HepG2 (cell line): Measurements from ENCODE around the gene NDRG3. TPM values are rescaled to one million over a fixed set of nuclear protein-coding genes. Genes with fewer than 3 reads are reported as not detected.

Source experiments
- EZH2 ChIP-seq: conservative IDR thresholded peaks from 2 replicates; pipeline ENCODE4 v1.6.1; 2012; ENCODE audit warnings: mild to moderate bottlenecking, low read depth, low read length, moderate library complexity
- HMG20A ChIP-seq: IDR thresholded peaks from 2 replicates; pipeline ENCODE4 v1.6.1; 2016; ENCODE audit warnings: borderline replicate concordance
- KMT2A ChIP-seq: sonication (generic); formaldehyde crosslinking; IDR thresholded peaks from 2 replicates; pipeline ENCODE4 v1.4.0; 2020; ENCODE audit warnings: missing genetic modification reagents
- MAFK ChIP-seq, 2 experiments: IDR thresholded peaks in 1 of 2; conservative IDR thresholded peaks in 1 of 2; 2 replicates each; pipeline ENCODE4 v1.6.1; 2011; ENCODE audit warnings: improper control_type of control experiment in 2 of 2, low read length in 2 of 2
- MBNL3 ChIP-seq: fragments of 250-450 bp; sonication (Bioruptor Pico); conservative IDR thresholded peaks from 2 replicates; pipeline ENCODE4 v1.8.0; 2022; ENCODE audit warnings: mild to moderate bottlenecking, inconsistent platforms
- MIER2 ChIP-seq: IDR thresholded peaks from 2 replicates; pipeline ENCODE4 v1.6.1; 2016; ENCODE audit warnings: missing biosample characterization, missing genetic modification reagents
- RBM39 ChIP-seq: fragments of 200-400 bp; formaldehyde crosslinking; IDR thresholded peaks from one replicate; pipeline ENCODE4 v1.6.1; 2018; ENCODE audit warnings: antibody characterized with exemption, mild to moderate bottlenecking, low read depth, low read length; ENCODE audit not compliant: poor library complexity, severe bottlenecking
- SMARCE1 ChIP-seq: fragments of 450-650 bp; IDR thresholded peaks from 2 replicates; pipeline ENCODE4 v1.6.1; 2017; ENCODE audit warnings: borderline replicate concordance
- SPEN ChIP-seq: sonication (generic); formaldehyde crosslinking; IDR thresholded peaks from 2 replicates; pipeline ENCODE4 v1.5.1; 2020; ENCODE audit warnings: low read depth, mild to moderate bottlenecking, missing genetic modification reagents
- TEAD3 ChIP-seq: optimal IDR thresholded peaks from 2 replicates; pipeline ENCODE3; 2016; ENCODE audit warnings: borderline replicate concordance
- ZEB1 ChIP-seq: IDR thresholded peaks from 2 replicates; pipeline ENCODE4 v1.6.1; 2012; ENCODE audit warnings: mild to moderate bottlenecking, low read depth, inconsistent platforms; ENCODE audit not compliant: insufficient replicate concordance
- ZNF615 ChIP-seq: sonication (generic); formaldehyde crosslinking; IDR thresholded peaks from 2 replicates; pipeline ENCODE4 v1.5.0; 2020; ENCODE audit warnings: mild to moderate bottlenecking, missing genetic modification reagents, borderline replicate concordance
- ZNF747 ChIP-seq: sonication (generic); formaldehyde crosslinking; IDR thresholded peaks from 2 replicates; pipeline ENCODE4 v1.8.1; 2023; ENCODE audit warnings: missing genetic modification reagents, mild to moderate bottlenecking, borderline replicate concordance
- ZNF878 ChIP-seq: sonication (generic); formaldehyde crosslinking; IDR thresholded peaks from 2 replicates; pipeline ENCODE4 v1.8.1; 2023; ENCODE audit warnings: mild to moderate bottlenecking, missing genetic modification reagents, moderate library complexity
- ZSCAN12 ChIP-seq: sonication (generic); formaldehyde crosslinking; IDR thresholded peaks from 2 replicates; pipeline ENCODE4 v1.9.0; 2021; ENCODE audit warnings: mild to moderate bottlenecking, missing genetic modification reagents
- polyA plus RNA-seq, 8 experiments: library from polyadenylated mRNA; depleted of rRNA in 3 of 8; stranded (reverse) in 7 of 8; unstranded in 1 of 8; fragments of >200 nt; fragmentation: Illumina TruSeq in 4 of 8; extraction: Trizol in 4 of 8; gene quantifications; 2 replicates each; pipeline versions ENCODE4 v1.2.1 to v1.2.3, GENCODE V29; 2011 to 2016; ENCODE audit warnings: low read depth in 4 of 8, missing spikeins in 1 of 8, mixed read lengths in 1 of 8; ENCODE audit not compliant: insufficient read depth in 1 of 8
- total RNA-seq, 5 experiments: library from RNA; depleted of rRNA; stranded (reverse); fragments of >200 nt; fragmentation: Illumina TruSeq; extraction: Trizol; gene quantifications; 2 replicates each; pipeline ENCODE4 v1.2.3, GENCODE V29; 2016; ENCODE audit warnings: low read depth in 1 of 5
- TF ChIP-seq, protein P1 (sequence below), 2 experiments: sonication (generic) in 1 of 2; formaldehyde crosslinking in 1 of 2; IDR thresholded peaks; 2 replicates each; pipeline versions ENCODE4 v1.5.1 to v1.6.1; 2011 to 2020; ENCODE audit warnings: borderline replicate concordance in 1 of 2, low read depth in 1 of 2, low read length in 1 of 2, mild to moderate bottlenecking in 1 of 2, missing genetic modification reagents in 1 of 2, moderate library complexity in 1 of 2
- TF ChIP-seq, protein P2 (sequence below): sonication (generic); formaldehyde crosslinking; conservative IDR thresholded peaks from 2 replicates; pipeline ENCODE4 v1.8.0; 2022; ENCODE audit warnings: low read depth, missing genetic modification reagents
- TF ChIP-seq, protein P3 (sequence below): sonication (generic); formaldehyde crosslinking; IDR thresholded peaks from 2 replicates; pipeline ENCODE4 v1.4.0; 2020; ENCODE audit warnings: missing genetic modification reagents, borderline replicate concordance
- TF ChIP-seq, protein P4 (sequence below): IDR thresholded peaks from 2 replicates; pipeline ENCODE4 v1.6.1; 2018; ENCODE audit warnings: missing genetic modification reagents

The NDRG3 gene
- total and polyA plus RNA-seq, 2 of the 13 experiments (the other 11 are each of a cell fraction or from before 2014, with no cell fraction given): 36.0 to 40.5 TPM

DNA sequence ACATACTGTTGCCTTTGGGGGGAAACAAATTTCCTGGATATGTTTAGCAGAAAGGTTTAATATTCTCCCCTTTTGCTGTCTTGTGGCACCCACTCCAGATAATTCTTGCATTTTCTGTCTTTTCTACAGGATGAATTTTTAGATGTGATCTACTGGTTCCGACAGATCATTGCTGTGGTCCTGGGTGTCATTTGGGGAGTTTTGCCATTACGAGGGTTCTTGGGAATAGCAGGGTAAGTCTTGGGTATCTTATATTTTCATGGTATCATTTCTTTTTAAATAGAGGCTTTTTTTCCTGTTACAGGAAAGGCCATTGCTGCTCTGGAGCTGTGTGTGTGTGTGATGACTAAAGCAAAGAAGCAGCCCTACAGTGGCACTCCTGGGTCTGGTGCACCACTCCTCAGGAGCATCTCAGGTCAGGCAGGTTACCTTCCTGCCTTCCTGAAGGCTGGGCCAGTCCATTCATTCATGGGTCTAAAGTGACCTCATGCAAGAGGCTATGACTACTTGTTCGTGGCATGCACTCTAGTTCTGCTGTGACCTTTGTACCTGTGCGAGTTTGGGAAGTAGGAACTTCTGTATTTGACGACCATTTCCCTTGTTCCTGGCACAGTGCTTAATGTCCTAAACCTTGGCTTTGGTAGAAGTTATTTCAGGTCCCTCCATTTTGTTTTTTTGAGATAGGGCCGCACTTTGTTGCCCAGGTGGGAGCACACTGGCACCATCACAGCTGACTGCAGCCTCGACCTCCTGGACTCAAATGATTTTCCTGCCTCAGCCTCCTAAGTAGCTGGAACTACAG lies 138.1 kb downstream of the NDRG3 start (continued):
- TF ChIP-seq MBNL3 (CRISPR knock-in tag) (no peak), ZSCAN12 (CRISPR knock-in tag) (no peak), ZNF747 (CRISPR knock-in tag) (no peak), KMT2A (CRISPR knock-in tag) (no peak), MIER2 (CRISPR knock-in tag) (0 out of 2 replicates have a peak, but pooled peaks have one; percentile 49), ZNF878 (CRISPR knock-in tag) (no peak), ZNF615 (CRISPR knock-in tag) (no peak), TEAD3 (CRISPR knock-in tag) (peak; percentile 98), SMARCE1 (no peak), HMG20A (CRISPR knock-in tag) (peak; percentile 80; the same call in 1 of the 2 replicates), MAFK (conservative IDR thresholded peaks at IDR 0.05 in 1 of 2, IDR thresholded peaks at IDR 0.05 in 1 of 2; ENCODE audit: low read length in 2 of 2) (no peak), EZH2 (no peak), SPEN (CRISPR knock-in tag) (no peak), RBM39 (no peak), ZEB1 (no peak)
- TF ChIP-seq, protein P1, sequence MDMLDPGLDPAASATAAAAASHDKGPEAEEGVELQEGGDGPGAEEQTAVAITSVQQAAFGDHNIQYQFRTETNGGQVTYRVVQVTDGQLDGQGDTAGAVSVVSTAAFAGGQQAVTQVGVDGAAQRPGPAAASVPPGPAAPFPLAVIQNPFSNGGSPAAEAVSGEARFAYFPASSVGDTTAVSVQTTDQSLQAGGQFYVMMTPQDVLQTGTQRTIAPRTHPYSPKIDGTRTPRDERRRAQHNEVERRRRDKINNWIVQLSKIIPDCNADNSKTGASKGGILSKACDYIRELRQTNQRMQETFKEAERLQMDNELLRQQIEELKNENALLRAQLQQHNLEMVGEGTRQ (IDR thresholded peaks at IDR 0.05; ENCODE audit: low read depth, low read length): peak; percentile 12; the same call in 1 of the 2 replicates
- TF ChIP-seq, protein P1 (CRISPR knock-in tag; IDR thresholded peaks at IDR 0.05; ENCODE audit: borderline replicate concordance): no peak
- TF ChIP-seq, protein P2, sequence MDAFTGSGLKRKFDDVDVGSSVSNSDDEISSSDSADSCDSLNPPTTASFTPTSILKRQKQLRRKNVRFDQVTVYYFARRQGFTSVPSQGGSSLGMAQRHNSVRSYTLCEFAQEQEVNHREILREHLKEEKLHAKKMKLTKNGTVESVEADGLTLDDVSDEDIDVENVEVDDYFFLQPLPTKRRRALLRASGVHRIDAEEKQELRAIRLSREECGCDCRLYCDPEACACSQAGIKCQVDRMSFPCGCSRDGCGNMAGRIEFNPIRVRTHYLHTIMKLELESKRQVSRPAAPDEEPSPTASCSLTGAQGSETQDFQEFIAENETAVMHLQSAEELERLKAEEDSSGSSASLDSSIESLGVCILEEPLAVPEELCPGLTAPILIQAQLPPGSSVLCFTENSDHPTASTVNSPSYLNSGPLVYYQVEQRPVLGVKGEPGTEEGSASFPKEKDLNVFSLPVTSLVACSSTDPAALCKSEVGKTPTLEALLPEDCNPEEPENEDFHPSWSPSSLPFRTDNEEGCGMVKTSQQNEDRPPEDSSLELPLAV (CRISPR knock-in tag): no peak
- TF ChIP-seq, protein P3, sequence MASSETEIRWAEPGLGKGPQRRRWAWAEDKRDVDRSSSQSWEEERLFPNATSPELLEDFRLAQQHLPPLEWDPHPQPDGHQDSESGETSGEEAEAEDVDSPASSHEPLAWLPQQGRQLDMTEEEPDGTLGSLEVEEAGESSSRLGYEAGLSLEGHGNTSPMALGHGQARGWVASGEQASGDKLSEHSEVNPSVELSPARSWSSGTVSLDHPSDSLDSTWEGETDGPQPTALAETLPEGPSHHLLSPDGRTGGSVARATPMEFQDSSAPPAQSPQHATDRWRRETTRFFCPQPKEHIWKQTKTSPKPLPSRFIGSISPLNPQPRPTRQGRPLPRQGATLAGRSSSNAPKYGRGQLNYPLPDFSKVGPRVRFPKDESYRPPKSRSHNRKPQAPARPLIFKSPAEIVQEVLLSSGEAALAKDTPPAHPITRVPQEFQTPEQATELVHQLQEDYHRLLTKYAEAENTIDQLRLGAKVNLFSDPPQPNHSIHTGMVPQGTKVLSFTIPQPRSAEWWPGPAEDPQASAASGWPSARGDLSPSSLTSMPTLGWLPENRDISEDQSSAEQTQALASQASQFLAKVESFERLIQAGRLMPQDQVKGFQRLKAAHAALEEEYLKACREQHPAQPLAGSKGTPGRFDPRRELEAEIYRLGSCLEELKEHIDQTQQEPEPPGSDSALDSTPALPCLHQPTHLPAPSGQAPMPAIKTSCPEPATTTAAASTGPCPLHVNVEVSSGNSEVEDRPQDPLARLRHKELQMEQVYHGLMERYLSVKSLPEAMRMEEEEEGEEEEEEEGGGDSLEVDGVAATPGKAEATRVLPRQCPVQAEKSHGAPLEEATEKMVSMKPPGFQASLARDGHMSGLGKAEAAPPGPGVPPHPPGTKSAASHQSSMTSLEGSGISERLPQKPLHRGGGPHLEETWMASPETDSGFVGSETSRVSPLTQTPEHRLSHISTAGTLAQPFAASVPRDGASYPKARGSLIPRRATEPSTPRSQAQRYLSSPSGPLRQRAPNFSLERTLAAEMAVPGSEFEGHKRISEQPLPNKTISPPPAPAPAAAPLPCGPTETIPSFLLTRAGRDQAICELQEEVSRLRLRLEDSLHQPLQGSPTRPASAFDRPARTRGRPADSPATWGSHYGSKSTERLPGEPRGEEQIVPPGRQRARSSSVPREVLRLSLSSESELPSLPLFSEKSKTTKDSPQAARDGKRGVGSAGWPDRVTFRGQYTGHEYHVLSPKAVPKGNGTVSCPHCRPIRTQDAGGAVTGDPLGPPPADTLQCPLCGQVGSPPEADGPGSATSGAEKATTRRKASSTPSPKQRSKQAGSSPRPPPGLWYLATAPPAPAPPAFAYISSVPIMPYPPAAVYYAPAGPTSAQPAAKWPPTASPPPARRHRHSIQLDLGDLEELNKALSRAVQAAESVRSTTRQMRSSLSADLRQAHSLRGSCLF: no peak
- TF ChIP-seq, protein P4, sequence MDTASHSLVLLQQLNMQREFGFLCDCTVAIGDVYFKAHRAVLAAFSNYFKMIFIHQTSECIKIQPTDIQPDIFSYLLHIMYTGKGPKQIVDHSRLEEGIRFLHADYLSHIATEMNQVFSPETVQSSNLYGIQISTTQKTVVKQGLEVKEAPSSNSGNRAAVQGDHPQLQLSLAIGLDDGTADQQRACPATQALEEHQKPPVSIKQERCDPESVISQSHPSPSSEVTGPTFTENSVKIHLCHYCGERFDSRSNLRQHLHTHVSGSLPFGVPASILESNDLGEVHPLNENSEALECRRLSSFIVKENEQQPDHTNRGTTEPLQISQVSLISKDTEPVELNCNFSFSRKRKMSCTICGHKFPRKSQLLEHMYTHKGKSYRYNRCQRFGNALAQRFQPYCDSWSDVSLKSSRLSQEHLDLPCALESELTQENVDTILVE (CRISPR knock-in tag): peak; percentile 56
